HG02852 (cell line): ENCODE data around the gene TNN.
A peak's percentile ranks its signal among the peaks of the same experiment; 100 is the strongest.
"Not testable (repeated sequence)": the region's sequence is repeated elsewhere in the genome, so short reads cannot be mapped to it uniquely, and the experiment has no call there.

Source experiments
- ATAC-seq: cut with Tn5 transposase; IDR thresholded peaks from one replicate; pipeline ENCODE4 v1.9.1; 2021; ENCODE audit warnings: mild to moderate bottlenecking, moderate library complexity; ENCODE audit not compliant: unreplicated experiment

Gene TNN

GRCh38 chr1:175102166-175102565, 34.5 kb downstream of the TNN start:
- ATAC-seq, result not testable (repeated sequence)

- not testable (repeated sequence) for ATAC-seq
Observed at GRCh38 chr1:175106536-175106935, 38.9 kb downstream of the TNN start.

- ATAC-seq, result not testable (repeated sequence)
Observed at GRCh38 chr1:175108331-175108820, 40.7 kb downstream of the TNN start.

GRCh38 chr1:175114996-175115395, 47.4 kb downstream of the TNN start:
- no peak for ATAC-seq

GRCh38 chr1:175116210-175116798, 48.7 kb downstream of the TNN start:
- no peak for ATAC-seq

GRCh38 chr1:175116903-175117302, 49.3 kb downstream of the TNN start:
- no peak for ATAC-seq

GRCh38 chr1:175118375-175119367, 51.0 kb downstream of the TNN start:
- peak; percentile 62 for ATAC-seq

GRCh38 chr1:175120511-175120910, 52.9 kb downstream of the TNN start:
- no peak for ATAC-seq

- no peak for ATAC-seq
Observed at GRCh38 chr1:175124861-175125260, 57.2 kb downstream of the TNN start.

GRCh38 chr1:175126347-175126746, 58.7 kb downstream of the TNN start:
- ATAC-seq, result no peak

GRCh38 chr1:175127565-175127964, 59.9 kb downstream of the TNN start:
- no peak for ATAC-seq

GRCh38 chr1:175128523-175128922, 60.9 kb downstream of the TNN start:
- no peak for ATAC-seq

- ATAC-seq, result no peak
Observed at GRCh38 chr1:175129182-175129581, 61.5 kb downstream of the TNN start.

- ATAC-seq, result no peak
Observed at GRCh38 chr1:175129644-175129996, 62.0 kb downstream of the TNN start.

GRCh38 chr1:175129997-175130648, 62.5 kb downstream of the TNN start:
- peak; percentile 16 for ATAC-seq

GRCh38 chr1:175130649-175131045, 63.0 kb downstream of the TNN start:
- peak; percentile 41 for ATAC-seq

- no peak for ATAC-seq
Observed at GRCh38 chr1:175131095-175131494, 63.5 kb downstream of the TNN start.

- no peak for ATAC-seq
Observed at GRCh38 chr1:175132436-175132835, 64.8 kb downstream of the TNN start.

GRCh38 chr1:175133673-175134435, 66.2 kb downstream of the TNN start:
- peak; percentile 52 for ATAC-seq

- ATAC-seq, result peak; percentile 42
Observed at GRCh38 chr1:175134500-175134899, 66.9 kb downstream of the TNN start.

GRCh38 chr1:175136246-175136645, 68.6 kb downstream of the TNN start:
- no peak for ATAC-seq
